G401.6 (cell line): ENCODE data around the gene OR6V1.
"Not testable (repeated sequence)": the region's sequence is repeated elsewhere in the genome, so short reads cannot be mapped to it uniquely, and the experiment has no call there.

Experiments used
- FAIRE-seq: peaks from 2 replicates; lab custom pipeline; 2012; peaks lifted over from hg19 to GRCh38; lab: Jason Lieb, UNC

Gene OR6V1

GRCh38 chr7:143042790-143043271, 9.3 kb upstream of the OR6V1 start:
- FAIRE-seq: no peak

- no peak for FAIRE-seq
These were observed 8.8 kb upstream of the OR6V1 start for GRCh38 chr7:143043391-143043790.

- no peak for FAIRE-seq
These were observed 5.7 kb upstream of the OR6V1 start for GRCh38 chr7:143046426-143046851.

- no peak for FAIRE-seq
These were observed 4.8 kb upstream of the OR6V1 start for GRCh38 chr7:143047326-143047725.

GRCh38 chr7:143048827-143049226, 3.3 kb upstream of the OR6V1 start:
- no peak for FAIRE-seq

GRCh38 chr7:143049362-143049761, 2.8 kb upstream of the OR6V1 start:
- FAIRE-seq: no peak

GRCh38 chr7:143050931-143051330, 1.2 kb upstream of the OR6V1 start:
- no peak for FAIRE-seq

- FAIRE-seq: no peak
These were observed 2.5 kb downstream of the OR6V1 start for GRCh38 chr7:143054621-143055020.

- FAIRE-seq: no peak
These were observed 3.6 kb downstream of the OR6V1 start for GRCh38 chr7:143055754-143056153.

- no peak for FAIRE-seq
These were observed 11.6 kb downstream of the OR6V1 start for GRCh38 chr7:143063741-143064140.

- no peak for FAIRE-seq
These were observed 16.3 kb downstream of the OR6V1 start for GRCh38 chr7:143068446-143068845.

- FAIRE-seq: no peak
These were observed 17.9 kb downstream of the OR6V1 start for GRCh38 chr7:143069912-143070500.

- FAIRE-seq: no peak
These were observed 21.4 kb downstream of the OR6V1 start for GRCh38 chr7:143073556-143073955.

- no peak for FAIRE-seq
These were observed 22.0 kb downstream of the OR6V1 start for GRCh38 chr7:143074141-143074540.

- FAIRE-seq: no peak
These were observed 33.0 kb downstream of the OR6V1 start for GRCh38 chr7:143085109-143085508.

GRCh38 chr7:143085610-143086009, 33.5 kb downstream of the OR6V1 start:
- not testable (repeated sequence) for FAIRE-seq

GRCh38 chr7:143088549-143089231, 36.5 kb downstream of the OR6V1 start:
- not testable (repeated sequence) for FAIRE-seq

GRCh38 chr7:143096146-143096545, 44.0 kb downstream of the OR6V1 start:
- FAIRE-seq: no peak

- FAIRE-seq: not testable (repeated sequence)
These were observed 47.4 kb downstream of the OR6V1 start for GRCh38 chr7:143099579-143099978.
